GM12878 (cell line): ENCODE measurements around the gene ZNF526. TPM values are rescaled to one million over a fixed set of nuclear protein-coding genes. Genes with fewer than 3 reads are reported as not detected.

Experiments used
- ATAC-seq: fragments of 200-7000 bp; cut with Tn5 transposase; 3 replicates; pipeline ENCODE4 v1.9.1; 2020; ENCODE audit warnings: mild to moderate bottlenecking, moderate library complexity
- BruUV-seq: library from RNA; stranded (reverse); fragments of 400-500 nt; replicated peaks from 2 replicates; lab custom pipeline; 2021; lab: Mats Ljungman, UMichigan
- CTCF ChIA-PET: fragments of 300-600 bp; sonication (Branson Sonifier 250); formaldehyde crosslinking; extraction: SDS; loops from one replicate; lab custom pipeline; 2021; ENCODE audit warnings: inconsistent platforms; lab: Yijun Ruan, JAX
- POLR2A ChIA-PET: fragments of 350-600 bp; formaldehyde crosslinking; extraction: SDS; loops from one replicate; lab custom pipeline; 2021; ENCODE audit warnings: inconsistent platforms; lab: Charles Lee
- RAD21 ChIA-PET: fragments of 300-600 bp; sonication (Branson Sonifier 250); formaldehyde crosslinking; loops from one replicate; lab custom pipeline; 2023; ENCODE audit warnings: antibody characterized with exemption; ENCODE audit not compliant: unreplicated experiment; lab: Charles Lee
- SMC1A ChIA-PET: fragments of 300-600 bp; sonication (Branson Sonifier 250); formaldehyde crosslinking; loops from one replicate; lab custom pipeline; 2023; ENCODE audit not compliant: unreplicated experiment, uncharacterized antibody; lab: Charles Lee
- DNase-seq: peaks from one replicate; pipeline ENCODE4 v3.0.0-alpha.2; 2011; ENCODE audit warnings: low read depth, low spot score
- FAIRE-seq: peaks from 3 replicates; lab custom pipeline; 2011; peaks lifted over from hg19 to GRCh38; lab: Jason Lieb, UNC
- H2AFZ ChIP-seq: 2 replicates; pipeline ENCODE4 v1.6.0; 2011; ENCODE audit warnings: low read depth, low read length, control low read depth; ENCODE audit not compliant: control insufficient read depth
- H3K27ac ChIP-seq: 2 replicates; pipeline ENCODE4 v1.5.1; 2011; ENCODE audit warnings: control low read depth; ENCODE audit not compliant: control insufficient read depth, insufficient read depth
- H3K27me3 ChIP-seq, 2 experiments: replicated peaks in 1 of 2; 2 replicates each; pipeline versions ENCODE4 v1.6.0 to v1.6.1; 2011; ENCODE audit warnings: low read length in 1 of 2; ENCODE audit not compliant: control insufficient read depth in 2 of 2, insufficient read depth in 2 of 2
- H3K36me3 ChIP-seq, 2 experiments: 2 replicates each; pipeline ENCODE4 v1.5.1; 2011; ENCODE audit warnings: low read length in 1 of 2; ENCODE audit not compliant: control insufficient read depth in 2 of 2, insufficient read depth in 2 of 2
- H3K4me1 ChIP-seq: 2 replicates; pipeline ENCODE4 v1.6.1; 2011; ENCODE audit warnings: mild to moderate bottlenecking, low read length, moderate library complexity, mixed read lengths; ENCODE audit not compliant: control insufficient read depth, insufficient read depth
- H3K4me2 ChIP-seq: 2 replicates; pipeline ENCODE4 v1.6.0; 2011; ENCODE audit warnings: control low read depth; ENCODE audit not compliant: control insufficient read depth, insufficient read depth
- H3K4me3 ChIP-seq: fragments of 200-600 bp; sonication (generic); 2 replicates; pipeline ENCODE4 v1.5.1; 2016
- H3K79me2 ChIP-seq: 2 replicates; pipeline ENCODE4 v1.6.0; 2011; ENCODE audit warnings: low read length; ENCODE audit not compliant: control insufficient read depth, insufficient read depth
- H3K9ac ChIP-seq: 2 replicates; pipeline ENCODE4 v1.8.0; 2011; ENCODE audit warnings: low read length, control low read depth, mixed read lengths; ENCODE audit not compliant: control insufficient read depth, insufficient read depth
- H3K9me3 ChIP-seq: replicated peaks from 3 replicates; pipeline ENCODE4 v1.5.1; 2011; ENCODE audit warnings: mild to moderate bottlenecking, low read length; ENCODE audit not compliant: control insufficient read depth, insufficient read depth
- H4K20me1 ChIP-seq: 2 replicates; pipeline ENCODE4 v1.6.0; 2011; ENCODE audit not compliant: control insufficient read depth, insufficient read depth
- ETV6 ChIP-seq, 2 experiments: fragments of 450-650 bp in 1 of 2; IDR thresholded peaks in 1 of 2; conservative IDR thresholded peaks in 1 of 2; 2 replicates each; pipeline ENCODE4 v1.6.1; 2014; ENCODE audit warnings: antibody characterized with exemption in 1 of 2, borderline replicate concordance in 1 of 2, low read depth in 1 of 2, mild to moderate bottlenecking in 1 of 2, moderate library complexity in 1 of 2
- POLR2A ChIP-seq: IDR thresholded peaks from 2 replicates; pipeline ENCODE4 v1.6.1; 2011; ENCODE audit warnings: low read depth, mild to moderate bottlenecking, low read length
- ZSCAN29 ChIP-seq: fragments of 450-650 bp; IDR thresholded peaks from 2 replicates; pipeline ENCODE4 v1.6.1; 2017; ENCODE audit warnings: mild to moderate bottlenecking, moderate library complexity
- WGBS: methylation state at CpG from one replicate; pipeline ENCODE4 v1.1.6; 2016; ENCODE audit warnings: low lambda C conversion rate; ENCODE audit not compliant: insufficient replicate concordance, insufficient coverage; ENCODE audit errors: missing lambda C conversion rate; 5-methylcytosine and 5-hydroxymethylcytosine counted together
- in situ Hi-C: fragments of 300-500 bp; cut with MboI; formaldehyde crosslinking; loops from 9 replicates; pipeline ENCODE4 v1.14.3; 2018; ENCODE audit warnings: mixed read lengths
- intact Hi-C: fragments of 100-400 bp; cut with micrococcal nuclease; formaldehyde crosslinking; loops from one replicate; pipeline ENCODE4 v1.14.2; 2022; ENCODE audit not compliant: unreplicated experiment
- polyA plus RNA-seq, 11 experiments: library from polyadenylated mRNA; depleted of rRNA in 4 of 11; unstranded in 6 of 11; stranded (reverse) in 5 of 11; fragments of >200 nt; fragmentation: Nextera tagmentation in 4 of 11; fragmentation: Illumina TruSeq in 1 of 11; extraction: Ambion mirVana in 4 of 11; extraction: Trizol in 1 of 11; gene quantifications; 1 replicate in 1 of 11; 2 replicates in 10 of 11; pipeline versions ENCODE4 v1.2.1 to v1.2.3, GENCODE V29; 2011 to 2016; ENCODE audit warnings: inconsistent platforms in 2 of 11, missing spikeins in 2 of 11, low read depth in 1 of 11
- total RNA-seq, 4 experiments: library from RNA; depleted of rRNA in 3 of 4; stranded (reverse); fragments of >200 nt in 3 of 4; fragmentation: Illumina TruSeq in 1 of 4; extraction: Trizol in 1 of 4; gene quantifications; 2 replicates each; pipeline versions ENCODE4 v1.2.1 to v1.2.3, GENCODE V29; 2013 to 2021

Gene ZNF526
- total and polyA plus RNA-seq, 10 of the 15 experiments (the other 5 are each of a cell fraction or from before 2014, with no cell fraction given) = 1.8 to 18.3 (median 5.5) TPM

- no peak for TF ChIP-seq ZSCAN29
- TF ChIP-seq, all 136 proteins: peak for 0
- H4K20me1 ChIP-seq = no peaks in the 10 kb centered on the region; the same call in 1 of the 2 replicates
- H3K27me3 ChIP-seq = no peaks in the 10 kb centered on the region
- RAD21 ChIA-PET = no interaction called here
- BruUV-seq = no TSS peak
- 92% methylated on average over 7 of the region's 7 CpGs for WGBS
- peak overlapping the region; percentile 22; the same call in 1 of the 2 replicates for H3K4me2 ChIP-seq
- no peak for FAIRE-seq
- intact Hi-C loops = no loop called here
- H3K27ac ChIP-seq = no peak overlapping the region
- no peak for ATAC-seq
- no peak overlapping the region for H2AFZ ChIP-seq
- SMC1A ChIA-PET = interaction anchor here (1.3 to 1.6 kb wide), 3 partner anchors 28 to 35 kb away, joined by 4 read pairs; no protein-coding TSS in a partner anchor
- POLR2A ChIA-PET = no interaction called here
- no peak overlapping the region for H3K4me3 ChIP-seq
- H3K9ac ChIP-seq = no peak overlapping the region
- no peak for DNase-seq
- CTCF ChIA-PET = interaction anchor here (1.3 to 1.4 kb wide), 2 partner anchors 21 to 30 kb away, joined by 3 to 4 read pairs; no protein-coding TSS in a partner anchor
- in situ Hi-C loops = loop anchor here (5.0 kb wide), 1 partner anchor 143 kb away; the partner anchor contains the start of gene POU2F2
- peaks cover 3 to 19% of the 10 kb centered on the region in 2 experiments; a peak in 3 of 4 replicates for H3K36me3 ChIP-seq
- peaks cover 40% of the 10 kb centered on the region for H3K4me1 ChIP-seq
- H3K79me2 ChIP-seq = peaks cover 32% of the 10 kb centered on the region
- H3K9me3 ChIP-seq = no peaks in the 10 kb centered on the region
These were observed 55.0 kb downstream of the ZNF526 start for GRCh38 chr19:42275103-42275502.

- no peak overlapping the region for H3K27ac ChIP-seq
- H3K27me3 ChIP-seq = no peaks in the 10 kb centered on the region
- intact Hi-C loops = no loop called here
- 76% methylated on average over 3 of the region's 3 CpGs for WGBS
- H3K4me1 ChIP-seq = peaks cover 38% of the 10 kb centered on the region
- H3K4me2 ChIP-seq = peak overlapping the region; percentile 31
- CTCF ChIA-PET = interaction anchor here (1.3 to 1.4 kb wide), 2 partner anchors 21 to 30 kb away, joined by 3 to 4 read pairs; no protein-coding TSS in a partner anchor
- POLR2A ChIA-PET = no interaction called here
- no peaks in the 10 kb centered on the region; the same call in 1 of the 2 replicates for H4K20me1 ChIP-seq
- H3K9ac ChIP-seq = no peak overlapping the region
- DNase-seq (no peak), ATAC-seq (no peak), FAIRE-seq (no peak)
- SMC1A ChIA-PET = interaction anchor here (1.3 to 1.6 kb wide), 3 partner anchors 29 to 36 kb away, joined by 4 read pairs; no protein-coding TSS in a partner anchor
- H3K36me3 ChIP-seq = peaks cover 3 to 19% of the 10 kb centered on the region in 2 experiments; a peak in 3 of 4 replicates
- H3K4me3 ChIP-seq = no peak overlapping the region
- no peak overlapping the region for H2AFZ ChIP-seq
- TF ChIP-seq POLR2A = peak; percentile 26; the same call in 1 of the 2 replicates
- TF ChIP-seq ETV6 (conservative IDR thresholded peaks at IDR 0.05 in 1 of 2, IDR thresholded peaks at IDR 0.05 in 1 of 2; ENCODE audit: borderline replicate concordance in 1 of 2, low read depth in 1 of 2) = no peak
- RAD21 ChIA-PET = no interaction called here
- BruUV-seq = no TSS peak
- in situ Hi-C loops = loop anchor here (5.0 kb wide), 1 partner anchor 143 kb away; the partner anchor contains the start of gene POU2F2
- H3K9me3 ChIP-seq = no peaks in the 10 kb centered on the region
- peaks cover 31% of the 10 kb centered on the region for H3K79me2 ChIP-seq
These were observed 55.4 kb downstream of the ZNF526 start for GRCh38 chr19:42275517-42275916.
